Activated B cell treated with CpG ODN at 0.5 μM for 24 hours (primary cell): ENCODE data around the gene YLPM1. TPM values are rescaled to one million over a fixed set of nuclear protein-coding genes. Genes with fewer than 3 reads are reported as not detected.

Source experiments
- ATAC-seq: fragments of 200-7000 bp; cut with Tn5 transposase; one replicate; pipeline ENCODE4 v1.10.0; 2021; ENCODE audit warnings: low read depth, mild to moderate bottlenecking, moderate library complexity
- CTCF ChIA-PET: fragments of 350-600 bp; sonication (Branson Sonifier 250); formaldehyde crosslinking; loops from one replicate; lab custom pipeline; 2021; ENCODE audit warnings: antibody characterized with exemption; lab: Charles Lee
- POLR2A ChIA-PET: fragments of 350-600 bp; sonication (Branson Sonifier 250); formaldehyde crosslinking; loops from one replicate; lab custom pipeline; 2021; ENCODE audit warnings: antibody characterized with exemption; lab: Charles Lee
- DNase-seq: peaks from one replicate; pipeline ENCODE4 v3.0.0; 2022
- H3K27ac Mint-ChIP-seq: one replicate; pipeline ENCODE4 v1.8.0; 2020; ENCODE audit warnings: mixed read lengths
- H3K27me3 Mint-ChIP-seq: one replicate; pipeline ENCODE4 v1.8.0; 2021; ENCODE audit warnings: mixed read lengths
- H3K36me3 Mint-ChIP-seq: one replicate; pipeline ENCODE4 v1.8.0; 2021; ENCODE audit warnings: low read depth, mixed read lengths
- H3K4me1 Mint-ChIP-seq: one replicate; pipeline ENCODE4 v1.8.0; 2021; ENCODE audit warnings: mixed read lengths
- H3K4me3 Mint-ChIP-seq: one replicate; pipeline ENCODE4 v1.8.0; 2020; ENCODE audit warnings: mild to moderate bottlenecking, mixed read lengths
- H3K9me3 Mint-ChIP-seq: one replicate; pipeline ENCODE4 v1.8.0; 2020; ENCODE audit warnings: mixed read lengths
- CTCF ChIP-seq: fragments of 200-600 bp; IDR thresholded peaks from one replicate; pipeline ENCODE4 v1.8.0; 2022; ENCODE audit warnings: antibody characterized with exemption, mild to moderate bottlenecking
- intact Hi-C: fragments of 100-400 bp; cut with micrococcal nuclease; formaldehyde crosslinking; loops from one replicate; pipeline ENCODE4 v1.15.1; 2024
- total RNA-seq: library from RNA; stranded (reverse); gene quantifications from 2 replicates; pipeline ENCODE4 v1.2.3, GENCODE V29; 2022

The YLPM1 gene
- total RNA-seq, 1 donor from 2014 or later, result 85.9 TPM

DNA sequence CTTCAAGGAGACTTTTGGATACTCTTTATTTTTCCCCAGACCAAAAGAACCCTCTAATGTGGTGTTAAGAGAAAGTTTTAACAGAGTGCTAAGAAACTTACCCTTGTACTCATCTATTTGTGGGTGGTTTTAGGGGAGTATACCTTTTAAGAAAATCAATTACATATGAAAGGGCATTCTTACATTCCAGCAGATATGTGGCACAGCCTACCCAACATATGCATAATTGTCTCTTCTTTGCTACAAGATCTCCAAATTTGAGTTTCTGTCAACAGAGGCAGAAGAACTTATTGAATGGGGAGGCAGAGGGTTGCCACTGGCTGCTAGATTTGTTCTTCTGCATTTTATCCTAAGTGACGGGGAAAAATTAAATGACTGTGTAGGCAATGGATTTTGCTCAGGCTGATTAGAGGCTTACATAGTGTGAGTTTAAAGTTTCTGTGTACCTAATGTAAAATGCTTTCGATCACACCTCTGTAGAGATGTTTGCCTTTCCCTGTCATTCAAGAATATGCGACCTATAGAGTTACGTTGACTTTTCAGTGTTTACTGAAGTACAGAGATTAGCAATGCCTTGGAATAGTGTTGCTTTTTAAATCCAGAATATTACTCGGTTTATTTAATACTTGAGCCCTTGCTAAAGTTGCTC lies 58.3 kb downstream of the YLPM1 start:
- H3K27ac Mint-ChIP-seq, result no peak overlapping the region

GRCh38 chr14:74824997-74825396 lies 61.9 kb downstream of the YLPM1 start:
- intact Hi-C loops, result loop anchor here (2.0 kb wide), 1 partner anchor 16 kb away; no protein-coding TSS in a partner anchor
- Mint-ChIP-seq H3K36me3 (peaks cover 65% of the 10 kb centered on the region), H3K27ac (no peak overlapping the region), H3K9me3 (no peaks in the 10 kb centered on the region), H3K4me1 (peaks cover 11% of the 10 kb centered on the region), H3K27me3 (no peaks in the 10 kb centered on the region), H3K4me3 (no peak overlapping the region)
- CTCF ChIA-PET, result no interaction called here
- DNase-seq (no peak), ATAC-seq (no peak)
- TF ChIP-seq CTCF, result no peak
- POLR2A ChIA-PET, result no interaction called here

More for the DNA sequence above, 58.3 kb downstream of the YLPM1 start:
- ChIA-PET POLR2A (no interaction called here), CTCF (no interaction called here)
- intact Hi-C loops, result no loop called here
- Mint-ChIP-seq H3K27me3 (no peaks in the 10 kb centered on the region), H3K9me3 (no peaks in the 10 kb centered on the region), H3K36me3 (peaks cover 68% of the 10 kb centered on the region), H3K4me1 (peaks cover 11% of the 10 kb centered on the region), H3K4me3 (no peak overlapping the region)
- DNase-seq, result no peak
- no peak for ATAC-seq
- TF ChIP-seq CTCF, result no peak

DNA sequence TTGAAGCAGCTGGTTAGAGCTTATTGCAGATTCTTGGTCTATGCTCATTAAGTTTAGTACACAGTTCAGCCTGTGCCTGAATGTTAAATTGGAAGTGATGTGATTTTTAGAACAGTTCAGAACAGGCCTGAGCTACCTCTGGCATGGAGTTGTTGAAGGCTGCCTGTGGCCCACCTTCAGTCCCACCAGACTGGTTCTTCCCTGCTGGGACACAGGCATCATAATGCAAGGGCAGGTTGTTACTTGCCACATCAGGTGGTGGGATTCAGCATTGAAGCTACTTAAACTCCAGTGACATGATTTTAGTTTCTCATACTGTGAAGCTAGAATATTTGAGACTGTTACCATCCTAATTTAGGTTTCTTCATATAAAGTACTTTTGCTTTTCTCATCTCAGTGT lies 63.5 kb downstream of the YLPM1 start:
- POLR2A ChIA-PET, result no interaction called here
- ATAC-seq, result no peak
- no peak overlapping the region for H3K4me3 Mint-ChIP-seq
- no peaks in the 10 kb centered on the region for H3K9me3 Mint-ChIP-seq
- CTCF ChIA-PET, result interaction anchor here (1.3 kb wide), 1 partner anchor 79 kb away, joined by 5 read pairs; no protein-coding TSS in a partner anchor
- H3K27ac Mint-ChIP-seq, result no peak overlapping the region
- H3K27me3 Mint-ChIP-seq, result no peaks in the 10 kb centered on the region
- no peak for TF ChIP-seq CTCF
- intact Hi-C loops, result no loop called here
- H3K4me1 Mint-ChIP-seq, result peaks cover 11% of the 10 kb centered on the region
- H3K36me3 Mint-ChIP-seq, result peaks cover 65% of the 10 kb centered on the region
- no peak for DNase-seq

GRCh38 chr14:74829251-74829650 lies 66.1 kb downstream of the YLPM1 start:
- Mint-ChIP-seq H3K4me1 (peaks cover 7% of the 10 kb centered on the region), H3K36me3 (peaks cover 46% of the 10 kb centered on the region), H3K9me3 (no peaks in the 10 kb centered on the region), H3K27ac (no peak overlapping the region), H3K27me3 (no peaks in the 10 kb centered on the region), H3K4me3 (no peak overlapping the region)
- intact Hi-C loops, result no loop called here
- ChIA-PET CTCF (no interaction called here), POLR2A (no interaction called here)
- no peak for TF ChIP-seq CTCF
- DNase-seq, result no peak
- ATAC-seq, result no peak

GRCh38 chr14:74832849-74833248 lies 69.7 kb downstream of the YLPM1 start:
- ChIA-PET POLR2A (no interaction called here), CTCF (no interaction called here)
- no peaks in the 10 kb centered on the region for H3K9me3 Mint-ChIP-seq
- intact Hi-C loops, result no loop called here
- H3K36me3 Mint-ChIP-seq, result peaks cover 39% of the 10 kb centered on the region
- H3K4me3 Mint-ChIP-seq, result no peak overlapping the region
- ATAC-seq (no peak), DNase-seq (no peak)
- TF ChIP-seq CTCF, result no peak
- H3K27ac Mint-ChIP-seq, result no peak overlapping the region
- peaks cover 36% of the 10 kb centered on the region for H3K4me1 Mint-ChIP-seq
- H3K27me3 Mint-ChIP-seq, result no peaks in the 10 kb centered on the region
